ENCODE data around the gene SPEG. TPM values are rescaled to one million over a fixed set of nuclear protein-coding genes. Genes with fewer than 3 reads are reported as not detected.

SPEG gene
- total RNA-seq, 1 donor from 2014 or later = 0.09 TPM

DNA sequence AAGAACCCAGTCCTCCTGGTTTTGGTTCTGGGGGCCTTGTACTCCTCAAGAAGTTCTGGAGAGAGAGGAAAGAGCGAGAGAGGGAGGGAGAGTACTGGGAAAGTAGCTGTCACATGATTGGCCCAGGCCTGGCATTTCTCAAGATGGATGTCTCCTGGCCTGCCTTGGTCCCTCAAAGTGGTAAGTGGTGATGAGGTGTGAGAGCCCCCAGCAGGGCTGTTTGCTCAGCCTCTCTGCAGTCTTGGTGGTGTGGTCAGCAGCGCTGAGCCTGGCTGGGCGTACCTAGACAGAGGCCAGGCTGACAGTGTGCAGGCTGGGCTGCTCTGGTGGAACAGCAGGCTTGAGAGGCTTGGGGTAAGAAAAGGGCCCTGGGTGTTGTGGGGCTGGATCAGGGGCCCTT, 2.5 kb downstream of the SPEG start:
- no peaks in the 10 kb centered on the region for H3K9me3 Mint-ChIP-seq
- CTCF ChIA-PET = no interaction called here
- H3K27me3 Mint-ChIP-seq = peaks cover 43% of the 10 kb centered on the region
- no peak overlapping the region for H3K4me3 Mint-ChIP-seq
- ATAC-seq (ENCODE audit: low read depth) (no peak), DNase-seq (no peak)
- intact Hi-C loops (cut with micrococcal nuclease) = no loop called here
- peaks cover 8% of the 10 kb centered on the region for H3K4me1 Mint-ChIP-seq
- no peaks in the 10 kb centered on the region for H3K36me3 Mint-ChIP-seq (ENCODE audit: low read depth)
- POLR2A ChIA-PET = no interaction called here
- H3K27ac Mint-ChIP-seq = no peak overlapping the region
- TF ChIP-seq, protein P1, sequence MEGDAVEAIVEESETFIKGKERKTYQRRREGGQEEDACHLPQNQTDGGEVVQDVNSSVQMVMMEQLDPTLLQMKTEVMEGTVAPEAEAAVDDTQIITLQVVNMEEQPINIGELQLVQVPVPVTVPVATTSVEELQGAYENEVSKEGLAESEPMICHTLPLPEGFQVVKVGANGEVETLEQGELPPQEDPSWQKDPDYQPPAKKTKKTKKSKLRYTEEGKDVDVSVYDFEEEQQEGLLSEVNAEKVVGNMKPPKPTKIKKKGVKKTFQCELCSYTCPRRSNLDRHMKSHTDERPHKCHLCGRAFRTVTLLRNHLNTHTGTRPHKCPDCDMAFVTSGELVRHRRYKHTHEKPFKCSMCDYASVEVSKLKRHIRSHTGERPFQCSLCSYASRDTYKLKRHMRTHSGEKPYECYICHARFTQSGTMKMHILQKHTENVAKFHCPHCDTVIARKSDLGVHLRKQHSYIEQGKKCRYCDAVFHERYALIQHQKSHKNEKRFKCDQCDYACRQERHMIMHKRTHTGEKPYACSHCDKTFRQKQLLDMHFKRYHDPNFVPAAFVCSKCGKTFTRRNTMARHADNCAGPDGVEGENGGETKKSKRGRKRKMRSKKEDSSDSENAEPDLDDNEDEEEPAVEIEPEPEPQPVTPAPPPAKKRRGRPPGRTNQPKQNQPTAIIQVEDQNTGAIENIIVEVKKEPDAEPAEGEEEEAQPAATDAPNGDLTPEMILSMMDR (IDR thresholded peaks at IDR 0.05) = no peak

DNA sequence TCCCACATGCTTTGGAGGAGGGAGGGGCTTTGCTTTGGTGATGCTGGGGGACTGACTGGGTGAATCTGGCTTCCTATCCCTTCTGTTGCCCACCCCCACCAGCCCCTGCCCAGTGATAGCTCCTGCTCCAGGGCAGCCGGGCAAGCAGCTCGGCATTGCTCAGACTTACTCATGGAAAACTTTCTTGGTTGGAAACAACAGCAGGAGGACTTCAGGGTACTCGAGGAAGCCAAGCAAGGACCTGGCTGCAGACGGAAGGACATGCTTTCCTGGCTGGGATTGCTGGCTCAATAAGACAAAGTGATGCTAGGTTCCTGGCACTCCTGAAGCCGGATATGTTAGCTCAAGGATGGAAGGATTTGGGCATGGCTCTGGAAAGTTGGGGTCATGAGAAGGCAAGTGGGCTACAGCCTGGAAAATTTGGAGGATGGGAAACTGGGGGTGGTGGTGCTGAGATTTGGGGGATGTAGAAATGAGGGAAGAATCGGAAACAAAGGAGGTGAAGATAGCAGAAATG, 3.1 kb downstream of the SPEG start:
- TF ChIP-seq, protein P1 (IDR thresholded peaks at IDR 0.05) = no peak
- intact Hi-C loops (cut with micrococcal nuclease) = no loop called here
- Mint-ChIP-seq H3K4me1 (peaks cover 13% of the 10 kb centered on the region), H3K27ac (no peak overlapping the region), H3K36me3 (ENCODE audit: low read depth) (no peaks in the 10 kb centered on the region), H3K4me3 (no peak overlapping the region), H3K27me3 (peaks cover 45% of the 10 kb centered on the region), H3K9me3 (no peaks in the 10 kb centered on the region)
- CTCF ChIA-PET = no interaction called here
- POLR2A ChIA-PET = no interaction called here
- no peak for ATAC-seq (ENCODE audit: low read depth)
- no peak for DNase-seq

DNA sequence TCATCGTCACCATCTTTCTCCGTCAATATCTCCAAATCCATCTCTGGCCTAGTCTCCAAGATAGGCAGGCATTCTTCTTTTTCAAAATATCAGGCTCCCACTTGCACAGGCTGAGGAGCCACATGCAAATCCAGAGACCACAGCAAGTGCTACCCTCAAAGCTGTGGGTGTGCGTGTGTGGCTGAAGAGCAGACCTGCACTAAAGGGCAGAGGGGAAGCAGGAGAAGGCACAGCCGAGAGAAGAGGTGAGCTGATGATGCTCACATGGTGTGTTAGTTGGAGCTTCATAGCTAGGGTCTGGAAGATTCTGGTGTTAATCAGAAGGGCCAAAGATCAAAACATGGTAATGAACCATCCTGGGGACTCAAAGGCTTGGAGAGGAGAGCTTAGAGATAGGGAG, 3.8 kb downstream of the SPEG start:
- CTCF ChIA-PET = no interaction called here
- no peak for ATAC-seq (ENCODE audit: low read depth)
- POLR2A ChIA-PET = no interaction called here
- H3K4me3 Mint-ChIP-seq = no peak overlapping the region
- no peak overlapping the region for H3K27ac Mint-ChIP-seq
- H3K9me3 Mint-ChIP-seq = no peaks in the 10 kb centered on the region
- intact Hi-C loops (cut with micrococcal nuclease) = no loop called here
- no peaks in the 10 kb centered on the region for H3K36me3 Mint-ChIP-seq (ENCODE audit: low read depth)
- peaks cover 16% of the 10 kb centered on the region for H3K4me1 Mint-ChIP-seq
- no peak for DNase-seq
- TF ChIP-seq, protein P1 (IDR thresholded peaks at IDR 0.05) = no peak
- H3K27me3 Mint-ChIP-seq = peaks cover 48% of the 10 kb centered on the region

DNA sequence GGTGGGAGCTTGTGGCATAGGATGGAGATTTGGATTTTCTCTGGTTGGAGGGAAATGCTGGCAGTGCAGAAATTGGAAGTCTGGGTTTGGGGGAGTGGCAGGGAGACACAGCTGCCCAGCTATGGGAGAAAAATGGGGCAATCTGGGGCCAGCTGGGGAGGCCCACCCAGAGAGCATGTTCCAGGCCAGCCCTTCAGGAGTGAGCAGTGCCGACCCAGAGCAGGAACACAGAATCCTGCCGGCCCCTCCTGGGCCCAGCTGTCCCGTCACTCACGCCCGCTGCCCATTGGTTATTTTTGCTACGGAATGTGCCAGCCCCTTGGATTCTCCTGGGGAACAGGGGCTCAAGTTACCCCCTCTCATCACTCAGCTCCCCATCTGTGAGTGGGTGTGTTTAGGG, 4.9 kb downstream of the SPEG start:
- no peak overlapping the region for H3K27ac Mint-ChIP-seq
- no peaks in the 10 kb centered on the region for H3K36me3 Mint-ChIP-seq (ENCODE audit: low read depth)
- POLR2A ChIA-PET = no interaction called here
- H3K4me3 Mint-ChIP-seq = no peak overlapping the region
- CTCF ChIA-PET = no interaction called here
- H3K27me3 Mint-ChIP-seq = peaks cover 49% of the 10 kb centered on the region
- DNase-seq (no peak), ATAC-seq (ENCODE audit: low read depth) (no peak)
- no peaks in the 10 kb centered on the region for H3K9me3 Mint-ChIP-seq
- TF ChIP-seq, protein P1 (IDR thresholded peaks at IDR 0.05) = no peak
- H3K4me1 Mint-ChIP-seq = peaks cover 16% of the 10 kb centered on the region
- intact Hi-C loops (cut with micrococcal nuclease) = no loop called here

DNA sequence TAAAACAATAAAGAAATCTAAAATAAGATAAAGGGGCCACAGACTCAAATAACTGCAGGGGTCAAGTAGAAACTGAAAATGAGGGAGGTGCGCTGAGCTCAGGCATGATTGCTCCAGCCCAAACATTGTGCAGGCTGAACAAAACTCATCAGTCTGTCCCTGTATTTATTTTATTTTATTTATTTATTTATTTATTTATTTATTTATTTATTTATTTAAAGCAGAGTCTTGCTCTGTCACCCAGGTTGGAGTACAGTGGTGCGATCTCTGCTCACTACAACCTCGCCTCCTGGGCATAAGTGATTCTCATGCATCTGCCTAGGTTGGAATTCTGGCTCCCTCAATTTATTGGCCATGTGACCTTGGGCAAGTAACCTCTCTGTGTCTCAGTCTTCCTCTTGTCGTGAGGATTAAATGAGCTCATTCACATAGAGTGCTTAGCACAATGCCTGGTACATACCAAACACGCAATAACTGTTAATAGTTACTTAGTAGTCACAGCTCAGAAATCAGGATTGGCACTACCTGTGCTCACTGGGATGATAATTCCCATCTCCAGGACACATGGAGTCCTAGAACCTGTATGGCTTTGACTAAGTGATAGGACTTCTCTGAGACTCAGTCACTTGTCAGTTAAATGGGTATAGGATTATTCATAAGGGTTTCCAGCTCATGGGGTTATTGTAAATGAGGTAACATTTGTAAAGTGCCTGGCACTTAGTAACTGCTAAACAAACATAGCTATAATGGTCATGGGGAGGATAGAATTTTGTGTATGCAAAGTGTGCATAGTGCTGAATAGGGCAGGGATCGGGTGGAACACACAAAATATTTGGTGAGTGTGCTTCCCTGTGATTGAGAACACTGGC, 6.0 kb downstream of the SPEG start:
- H3K27me3 Mint-ChIP-seq = peaks cover 53% of the 10 kb centered on the region
- ChIA-PET CTCF (no interaction called here), POLR2A (no interaction called here)
- peak; percentile 20 for ATAC-seq (ENCODE audit: low read depth)
- peaks cover 16% of the 10 kb centered on the region for H3K4me1 Mint-ChIP-seq
- TF ChIP-seq, protein P1 (IDR thresholded peaks at IDR 0.05) = no peak
- H3K27ac Mint-ChIP-seq = no peak overlapping the region
- no peak for DNase-seq
- no peaks in the 10 kb centered on the region for H3K36me3 Mint-ChIP-seq (ENCODE audit: low read depth)
- peak overlapping the region; percentile 79 for H3K4me3 Mint-ChIP-seq
- intact Hi-C loops (cut with micrococcal nuclease) = no loop called here
- H3K9me3 Mint-ChIP-seq = no peaks in the 10 kb centered on the region
